WI38 (cell line): ENCODE results near the gene TRIM4.
"Not testable (repeated sequence)": the region's sequence is repeated elsewhere in the genome, so short reads cannot be mapped to it uniquely, and the experiment has no call there.

Source experiments
- H3K4me3 ChIP-seq: 2 replicates; pipeline ENCODE4 v1.5.1; 2011; ENCODE audit warnings: low read depth, mild to moderate bottlenecking, control low read depth, low read length
- CTCF ChIP-seq: IDR thresholded peaks from 2 replicates; pipeline ENCODE4 v1.5.1; 2012; ENCODE audit warnings: low read depth, mild to moderate bottlenecking, control low read depth, low read length

TRIM4 gene

GRCh38 chr7:99918959-99919813 is at the start of gene TRIM4:
TRIM4 (minus strand) TSS chr7:99919530; CDS start chr7:99919401, 129 bp downstream.
- peak; percentile 5; the same call in 1 of the 2 replicates for TF ChIP-seq CTCF
- H3K4me3 ChIP-seq = peak within 1 kb of the TSS; percentile 90

GRCh38 chr7:99958564-99959227 is 39.4 kb upstream of the TRIM4 start:
- no peak overlapping the region for H3K4me3 ChIP-seq
- no peak for TF ChIP-seq CTCF

- TF ChIP-seq CTCF = no peak
- no peak overlapping the region for H3K4me3 ChIP-seq
Observed at GRCh38 chr7:99955247-99955646, 35.9 kb upstream of the TRIM4 start.

- not testable (repeated sequence) for H3K4me3 ChIP-seq
Observed at GRCh38 chr7:99954643-99955042, 35.3 kb upstream of the TRIM4 start.

GRCh38 chr7:99953649-99954048 is 34.3 kb upstream of the TRIM4 start:
- no peak for TF ChIP-seq CTCF
- no peak overlapping the region for H3K4me3 ChIP-seq

- not testable (repeated sequence) for H3K4me3 ChIP-seq
Observed at GRCh38 chr7:99952649-99953048, 33.3 kb upstream of the TRIM4 start.

- H3K4me3 ChIP-seq = not testable (repeated sequence)
Observed at GRCh38 chr7:99950819-99951218, 31.5 kb upstream of the TRIM4 start.

- 0 out of 2 replicates have a peak, but pooled peaks have one; percentile 26 for TF ChIP-seq CTCF
Observed at GRCh38 chr7:99949645-99950228, 30.4 kb upstream of the TRIM4 start.

GRCh38 chr7:99947608-99948007 is 28.3 kb upstream of the TRIM4 start:
- H3K4me3 ChIP-seq = no peak overlapping the region
- no peak for TF ChIP-seq CTCF

More at GRCh38 chr7:99949645-99950228, 30.4 kb upstream of the TRIM4 start:
- H3K4me3 ChIP-seq = no peak overlapping the region
